Activated T-helper 1 cell treated with anti-CD3 and anti-CD28 coated beads, Interleukin-12 subunit alpha, Interleukin-12 subunit beta, Interleukin-2, Interleukin-4 antibody, amounts not matched to agents 30 ng/mL and 10 ng/mL and 1 ng/mL, durations not matched to agents 14 hours and 24 hours and 36 hours (primary cell): ENCODE results near the gene TBC1D8. TPM values are rescaled to one million over a fixed set of nuclear protein-coding genes. Genes with fewer than 3 reads are reported as not detected.

Source experiments
- DNase-seq: peaks from one replicate; pipeline ENCODE4 v3.0.0; 2021; ENCODE audit warnings: low spot score
- H3K27ac Mint-ChIP-seq: one replicate; pipeline ENCODE4 v1.8.0; 2021; ENCODE audit warnings: mild to moderate bottlenecking, mixed read lengths
- H3K27me3 Mint-ChIP-seq: one replicate; pipeline ENCODE4 v1.8.0; 2022; ENCODE audit warnings: mild to moderate bottlenecking, moderate library complexity, mixed read lengths; ENCODE audit not compliant: insufficient read depth
- H3K36me3 Mint-ChIP-seq: one replicate; pipeline ENCODE4 v1.8.0; 2021; ENCODE audit warnings: low read depth, mixed read lengths
- H3K4me1 Mint-ChIP-seq: one replicate; pipeline ENCODE4 v1.8.0; 2021; ENCODE audit warnings: low read depth, mixed read lengths
- H3K4me3 Mint-ChIP-seq: one replicate; pipeline ENCODE4 v1.8.0; 2021; ENCODE audit warnings: mild to moderate bottlenecking, moderate library complexity, mixed read lengths
- H3K9me3 Mint-ChIP-seq: one replicate; pipeline ENCODE4 v1.8.0; 2021; ENCODE audit warnings: mixed read lengths
- intact Hi-C: fragments of 100-400 bp; cut with micrococcal nuclease; formaldehyde crosslinking; loops from one replicate; pipeline ENCODE4 v1.15.1; 2024
- total RNA-seq: library from RNA; stranded (reverse); gene quantifications from 2 replicates; pipeline ENCODE4 v1.2.3, GENCODE V29; 2022

The TBC1D8 gene
- total RNA-seq, 1 donor from 2014 or later = 1.1 TPM

DNA sequence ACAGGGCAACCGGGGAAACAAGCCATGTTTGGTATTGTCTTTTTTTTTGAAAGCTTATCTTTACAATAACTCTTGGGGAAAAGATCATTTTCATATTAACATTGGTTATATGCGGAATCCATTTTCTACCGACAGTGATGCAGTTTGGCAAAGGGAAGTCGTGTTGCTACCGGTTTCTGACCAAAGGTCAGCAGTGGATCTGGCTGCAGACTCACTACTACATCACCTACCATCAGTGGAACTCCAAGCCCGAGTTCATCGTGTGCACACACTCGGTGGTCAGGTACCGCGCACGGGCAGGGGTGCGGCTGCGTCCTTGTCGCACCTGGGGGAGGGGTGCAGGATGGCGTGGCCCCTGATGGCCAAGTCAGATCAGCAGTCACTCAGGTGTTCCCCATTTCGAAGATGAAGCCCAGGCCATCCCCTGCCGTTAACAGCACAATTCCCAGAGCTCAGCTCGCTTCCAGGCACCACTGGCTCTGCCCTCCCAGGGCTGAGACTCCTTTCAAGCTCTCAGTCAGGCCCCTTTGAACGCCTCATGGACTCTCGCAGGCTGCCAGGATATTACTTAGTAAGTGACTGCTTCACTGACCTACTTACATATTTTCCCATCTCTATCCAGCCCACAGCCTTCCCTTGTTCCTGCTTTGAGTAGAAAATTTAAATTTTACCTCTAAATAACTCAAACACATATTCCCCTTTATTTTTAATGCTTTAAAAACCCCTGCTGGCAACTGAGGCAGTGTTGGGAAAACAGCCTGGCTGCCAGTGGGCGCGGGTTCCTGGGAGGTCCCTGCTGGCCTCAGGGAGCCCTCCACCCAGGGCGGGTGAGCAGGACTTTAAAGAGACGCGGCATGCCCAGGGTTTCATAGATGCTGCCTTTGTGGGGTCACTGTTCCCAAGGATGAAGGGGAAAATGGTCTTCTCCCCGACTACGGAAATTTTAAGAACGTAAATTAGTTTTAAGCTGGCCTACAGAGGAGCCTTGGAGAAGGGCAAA is 182.7 kb downstream of the TBC1D8 start:
- H3K27me3 Mint-ChIP-seq = no peaks in the 10 kb centered on the region
- no peaks in the 10 kb centered on the region for H3K36me3 Mint-ChIP-seq
- H3K9me3 Mint-ChIP-seq = no peaks in the 10 kb centered on the region
- H3K4me1 Mint-ChIP-seq = no peaks in the 10 kb centered on the region
- H3K27ac Mint-ChIP-seq = no peak overlapping the region
- intact Hi-C loops = no loop called here
- no peak for DNase-seq
- H3K4me3 Mint-ChIP-seq = no peak overlapping the region

DNA sequence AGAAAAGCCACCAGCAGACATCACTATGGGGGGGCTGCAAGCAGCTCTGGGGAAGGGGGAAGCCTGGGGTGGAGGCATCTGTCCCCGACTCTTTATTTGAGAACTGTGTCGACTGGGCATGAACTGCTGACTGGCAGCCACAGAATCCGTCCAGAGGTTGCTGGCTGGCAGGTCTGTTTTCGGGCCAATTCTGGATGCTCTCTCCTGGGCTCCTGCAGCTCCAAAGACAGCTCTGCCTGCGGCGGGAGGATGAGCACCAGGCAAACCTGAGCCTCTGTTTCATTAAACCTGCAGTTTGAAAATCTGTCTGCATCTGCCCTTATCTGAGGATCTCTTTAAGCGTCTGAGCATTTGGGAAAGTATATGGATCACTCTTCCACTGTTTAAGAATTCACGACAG is 183.5 kb downstream of the TBC1D8 start:
- Mint-ChIP-seq H3K27ac (no peak overlapping the region), H3K36me3 (no peaks in the 10 kb centered on the region), H3K27me3 (no peaks in the 10 kb centered on the region), H3K9me3 (no peaks in the 10 kb centered on the region), H3K4me3 (no peak overlapping the region), H3K4me1 (no peaks in the 10 kb centered on the region)
- intact Hi-C loops = loop anchor here (1.0 kb wide), 1 partner anchor 12 kb away; no protein-coding TSS in a partner anchor
- no peak for DNase-seq

DNA sequence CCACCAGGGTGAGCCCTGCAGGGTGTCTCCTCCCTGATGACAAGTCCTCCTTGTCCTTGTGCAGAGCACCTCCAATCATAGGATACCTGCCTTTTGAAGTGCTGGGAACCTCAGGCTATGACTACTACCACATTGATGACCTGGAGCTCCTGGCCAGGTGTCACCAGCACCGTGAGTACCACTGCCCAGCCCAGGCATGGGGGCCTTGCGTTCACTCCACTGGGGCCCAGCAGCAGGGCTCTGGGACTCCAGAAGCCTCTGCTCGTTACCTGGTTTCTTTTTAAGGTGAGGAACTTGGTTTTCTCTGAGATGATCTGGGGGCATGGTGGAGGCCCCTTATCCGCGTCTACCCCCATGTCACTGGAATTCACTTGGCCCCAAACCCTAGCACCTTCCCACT is 185.6 kb downstream of the TBC1D8 start:
- intact Hi-C loops = no loop called here
- no peak overlapping the region for H3K4me3 Mint-ChIP-seq
- no peak for DNase-seq
- no peaks in the 10 kb centered on the region for H3K9me3 Mint-ChIP-seq
- H3K27ac Mint-ChIP-seq = no peak overlapping the region
- no peaks in the 10 kb centered on the region for H3K4me1 Mint-ChIP-seq
- H3K27me3 Mint-ChIP-seq = no peaks in the 10 kb centered on the region
- no peaks in the 10 kb centered on the region for H3K36me3 Mint-ChIP-seq

DNA sequence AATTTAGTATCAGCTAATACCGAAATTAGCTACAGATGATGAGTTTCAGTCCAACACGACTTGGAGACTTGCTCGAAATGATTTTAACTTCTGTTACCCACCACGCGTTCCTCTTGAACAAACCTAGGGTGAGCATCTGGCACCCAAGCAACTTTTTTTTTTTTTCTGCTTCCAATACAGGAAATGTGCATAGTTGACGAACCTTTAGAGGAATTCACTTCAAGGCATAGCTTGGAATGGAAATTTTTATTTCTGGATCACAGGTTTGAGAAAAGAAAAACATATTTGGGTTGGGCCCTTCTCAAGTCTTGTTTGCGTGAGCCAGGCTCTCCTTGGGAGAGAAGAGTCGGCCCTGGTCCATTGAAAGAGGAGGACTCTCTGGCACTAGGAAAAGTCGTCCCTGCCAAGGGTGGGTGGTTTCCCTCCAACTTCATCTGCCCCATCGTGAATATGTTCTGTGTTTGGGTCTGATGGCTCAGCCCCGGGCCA is 186.5 kb downstream of the TBC1D8 start:
- no peaks in the 10 kb centered on the region for H3K36me3 Mint-ChIP-seq
- no peak overlapping the region for H3K27ac Mint-ChIP-seq
- H3K4me1 Mint-ChIP-seq = no peaks in the 10 kb centered on the region
- no peak overlapping the region for H3K4me3 Mint-ChIP-seq
- intact Hi-C loops = no loop called here
- H3K27me3 Mint-ChIP-seq = no peaks in the 10 kb centered on the region
- no peaks in the 10 kb centered on the region for H3K9me3 Mint-ChIP-seq
- no peak for DNase-seq

DNA sequence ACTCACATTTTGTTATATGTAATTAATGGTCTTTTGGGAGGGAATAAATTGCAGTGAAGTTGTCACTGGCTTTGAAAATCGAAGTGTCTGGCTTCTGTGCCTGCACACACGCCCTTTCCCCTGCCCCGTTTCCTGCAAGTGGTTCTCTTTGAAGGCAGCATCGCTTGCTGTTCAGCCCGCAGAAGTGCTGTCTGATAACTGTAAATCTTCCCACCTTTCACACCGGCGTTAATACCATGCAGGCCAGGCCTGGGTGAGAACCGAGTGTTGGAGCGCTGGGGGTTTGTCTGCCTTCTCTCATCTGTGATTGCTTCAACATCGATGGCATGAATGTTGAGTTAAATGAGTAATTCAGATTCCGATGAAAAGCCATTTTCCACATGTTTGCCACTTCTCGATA is 187.0 kb downstream of the TBC1D8 start:
- intact Hi-C loops = no loop called here
- H3K27me3 Mint-ChIP-seq = no peaks in the 10 kb centered on the region
- H3K4me3 Mint-ChIP-seq = no peak overlapping the region
- no peaks in the 10 kb centered on the region for H3K4me1 Mint-ChIP-seq
- no peak for DNase-seq
- H3K9me3 Mint-ChIP-seq = no peaks in the 10 kb centered on the region
- H3K27ac Mint-ChIP-seq = no peak overlapping the region
- no peaks in the 10 kb centered on the region for H3K36me3 Mint-ChIP-seq

DNA sequence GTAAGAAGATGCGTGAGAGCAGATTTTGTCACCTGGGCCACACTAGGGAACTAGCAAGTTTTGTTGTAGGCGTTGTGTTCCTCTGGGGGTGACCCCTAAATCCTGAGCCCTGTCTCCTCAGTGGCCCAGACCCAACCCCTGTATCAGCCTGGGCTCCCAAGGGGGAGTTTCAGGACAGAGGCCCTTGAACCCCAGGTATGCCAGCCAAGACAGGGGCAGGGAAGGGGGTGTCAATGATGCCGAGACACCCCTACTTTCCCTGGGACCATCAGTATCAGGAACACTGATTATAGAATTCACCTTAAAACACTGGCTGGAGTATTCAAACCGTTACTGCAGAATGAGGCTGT is 188.2 kb downstream of the TBC1D8 start:
- intact Hi-C loops = no loop called here
- no peak overlapping the region for H3K4me3 Mint-ChIP-seq
- H3K27ac Mint-ChIP-seq = no peak overlapping the region
- H3K36me3 Mint-ChIP-seq = no peaks in the 10 kb centered on the region
- DNase-seq = no peak
- H3K9me3 Mint-ChIP-seq = no peaks in the 10 kb centered on the region
- H3K27me3 Mint-ChIP-seq = no peaks in the 10 kb centered on the region
- H3K4me1 Mint-ChIP-seq = no peaks in the 10 kb centered on the region

DNA sequence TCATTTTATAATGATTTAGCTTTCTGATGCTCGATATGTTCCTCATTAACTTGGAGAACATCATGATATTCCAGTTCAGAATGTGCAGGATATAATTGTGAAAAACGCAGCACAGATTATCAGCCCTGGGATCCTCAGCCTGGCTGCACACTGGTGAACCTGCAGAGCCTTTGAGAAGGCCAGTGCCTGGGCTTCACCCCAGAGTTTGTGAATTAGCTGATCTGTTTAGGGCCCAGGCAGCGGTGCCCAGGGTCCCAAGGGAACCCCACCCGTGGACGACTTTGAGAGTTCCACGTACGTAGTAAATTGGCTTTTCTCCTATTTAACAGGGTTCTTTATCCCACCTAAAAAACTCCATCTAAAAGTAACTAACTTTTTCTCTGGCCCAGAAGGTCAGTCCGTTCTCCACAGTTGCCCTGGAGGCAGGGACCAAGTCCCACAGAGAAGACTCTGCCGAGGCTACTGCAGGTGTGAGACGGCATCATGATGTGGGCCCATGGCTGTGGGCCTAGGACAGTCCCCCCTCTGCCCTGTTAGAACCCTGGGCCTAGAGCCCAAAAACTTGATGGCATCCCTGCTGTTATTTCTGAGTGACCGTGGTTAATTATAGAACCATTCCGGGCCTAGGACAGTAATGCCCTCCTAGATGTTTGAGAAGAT is 188.7 kb downstream of the TBC1D8 start:
- H3K27ac Mint-ChIP-seq = no peak overlapping the region
- no peaks in the 10 kb centered on the region for H3K9me3 Mint-ChIP-seq
- H3K27me3 Mint-ChIP-seq = no peaks in the 10 kb centered on the region
- no peaks in the 10 kb centered on the region for H3K36me3 Mint-ChIP-seq
- no peak overlapping the region for H3K4me3 Mint-ChIP-seq
- no peak for DNase-seq
- H3K4me1 Mint-ChIP-seq = no peaks in the 10 kb centered on the region
- intact Hi-C loops = no loop called here

DNA sequence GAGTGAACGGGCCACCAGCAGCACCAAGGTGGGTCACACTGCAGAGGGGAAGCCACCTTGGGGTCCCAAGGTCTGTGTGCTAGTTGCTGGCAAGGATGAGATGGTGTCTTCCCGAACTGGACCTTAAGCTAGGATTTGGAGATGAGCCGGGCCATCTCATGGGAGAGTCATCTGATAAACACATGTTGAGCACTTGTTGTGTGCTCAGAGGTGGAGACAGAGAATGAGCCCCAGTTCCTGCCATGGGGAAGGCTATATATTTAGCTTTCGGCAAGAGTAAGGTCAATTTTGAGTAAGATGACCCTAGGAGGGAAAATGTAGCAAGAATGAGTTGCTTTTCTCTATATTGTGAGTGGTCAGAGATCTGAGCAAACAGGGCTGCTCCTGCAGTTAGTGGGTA is 190.5 kb downstream of the TBC1D8 start:
- H3K36me3 Mint-ChIP-seq = no peaks in the 10 kb centered on the region
- H3K4me3 Mint-ChIP-seq = no peak overlapping the region
- intact Hi-C loops = no loop called here
- no peaks in the 10 kb centered on the region for H3K4me1 Mint-ChIP-seq
- no peaks in the 10 kb centered on the region for H3K9me3 Mint-ChIP-seq
- no peaks in the 10 kb centered on the region for H3K27me3 Mint-ChIP-seq
- DNase-seq = no peak
- H3K27ac Mint-ChIP-seq = no peak overlapping the region

DNA sequence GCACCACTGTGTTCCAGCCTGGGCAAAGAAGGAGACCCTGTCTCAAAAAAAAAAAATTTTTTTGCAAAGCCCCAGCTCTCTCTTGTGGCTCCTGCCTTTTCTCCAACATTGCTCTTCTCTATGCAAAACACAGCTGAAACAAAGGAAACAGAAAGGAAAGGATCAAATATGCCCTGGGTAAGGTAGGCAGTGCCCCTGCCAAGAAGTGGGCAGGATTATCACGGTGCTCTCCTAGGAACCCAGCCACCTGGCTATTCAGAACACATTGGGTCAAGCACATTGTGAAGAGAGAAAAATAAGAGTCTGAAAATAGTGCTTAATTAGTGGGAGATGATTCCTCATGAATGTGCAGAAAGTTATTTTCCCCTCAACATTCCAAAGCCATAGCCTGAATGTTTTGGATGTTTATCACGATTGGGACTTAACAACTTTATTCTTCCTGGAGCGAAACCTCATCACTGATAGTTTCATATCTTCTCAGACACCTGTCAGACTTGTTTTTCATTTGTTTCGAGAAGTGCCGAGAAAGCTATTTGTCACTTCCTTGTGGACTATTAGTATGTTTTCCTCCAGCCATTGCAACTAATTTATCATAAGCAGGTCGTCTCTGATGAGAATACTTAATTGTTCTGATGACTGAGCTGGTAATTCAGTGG is 191.8 kb downstream of the TBC1D8 start:
- H3K9me3 Mint-ChIP-seq = no peaks in the 10 kb centered on the region
- H3K27ac Mint-ChIP-seq = no peak overlapping the region
- no peaks in the 10 kb centered on the region for H3K36me3 Mint-ChIP-seq
- DNase-seq = no peak
- no peaks in the 10 kb centered on the region for H3K27me3 Mint-ChIP-seq
- no peak overlapping the region for H3K4me3 Mint-ChIP-seq
- H3K4me1 Mint-ChIP-seq = no peaks in the 10 kb centered on the region
- intact Hi-C loops = no loop called here

DNA sequence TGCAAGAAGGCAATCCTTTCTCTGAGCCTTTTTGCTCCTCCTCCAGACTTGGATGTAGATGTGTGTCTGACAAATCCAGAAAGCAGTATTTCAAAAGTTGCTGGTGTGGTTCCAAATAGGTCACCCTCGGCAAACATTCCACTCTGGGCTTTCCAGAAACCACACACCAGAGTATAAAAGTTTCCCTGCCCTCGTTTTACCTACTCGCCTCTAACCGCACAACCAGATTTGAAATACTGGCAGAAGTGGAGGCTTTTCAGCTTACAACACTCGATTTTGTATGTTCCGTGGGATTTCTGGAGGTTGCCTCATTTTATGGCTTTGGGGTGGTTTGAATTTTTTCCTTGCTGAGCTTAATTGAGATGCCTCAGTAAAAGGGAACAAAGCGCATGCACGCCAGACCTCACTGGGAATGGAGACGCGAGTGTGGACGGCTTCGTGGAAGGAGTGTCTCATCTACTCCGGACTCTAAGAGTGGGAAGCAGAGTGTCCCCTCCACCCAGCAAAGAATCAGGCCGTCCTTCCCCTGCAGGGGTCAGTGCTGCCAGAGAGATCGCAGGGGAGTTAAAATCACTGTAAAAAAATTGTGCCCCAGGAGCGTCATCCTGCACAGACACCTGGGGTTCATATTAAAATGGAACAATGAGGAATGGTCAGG is 193.1 kb downstream of the TBC1D8 start:
- no peaks in the 10 kb centered on the region for H3K36me3 Mint-ChIP-seq
- H3K27me3 Mint-ChIP-seq = no peaks in the 10 kb centered on the region
- intact Hi-C loops = no loop called here
- H3K9me3 Mint-ChIP-seq = no peaks in the 10 kb centered on the region
- H3K27ac Mint-ChIP-seq = no peak overlapping the region
- H3K4me1 Mint-ChIP-seq = no peaks in the 10 kb centered on the region
- H3K4me3 Mint-ChIP-seq = no peak overlapping the region
- DNase-seq = no peak
